Cardiac muscle cell (in vitro differentiated cells and primary cell): Measurements from ENCODE around the gene MBTD1. TPM values are rescaled to one million over a fixed set of nuclear protein-coding genes. Genes with fewer than 3 reads are reported as not detected.

Source experiments
- DNase-seq, 2 donors: peaks; one replicate each; pipeline versions ENCODE4 v3.0.0 to v3.0.0-alpha.2; 2010 to 2017; ENCODE audit warnings: low read depth in 1 of 2, low spot score in 1 of 2
- H3K27ac ChIP-seq: fragments of 200-600 bp; sonication (generic); 2 replicates; pipeline ENCODE4 v1.5.1; 2016
- H3K27me3 ChIP-seq: fragments of 200-600 bp; sonication (generic); 2 replicates; pipeline ENCODE4 v1.6.0; 2016; ENCODE audit warnings: control low read depth
- H3K36me3 ChIP-seq: fragments of 200-600 bp; sonication (generic); 2 replicates; pipeline ENCODE4 v1.5.1; 2016; ENCODE audit warnings: control low read depth
- H3K4me1 ChIP-seq: fragments of 200-600 bp; sonication (generic); 2 replicates; pipeline ENCODE4 v1.8.1; 2017; ENCODE audit warnings: low read depth, mild to moderate bottlenecking, mixed run types
- H3K4me3 ChIP-seq: fragments of 200-600 bp; sonication (generic); 2 replicates; pipeline ENCODE4 v1.5.1; 2016; ENCODE audit warnings: mild to moderate bottlenecking
- H3K9me3 ChIP-seq: fragments of 200-600 bp; sonication (generic); 2 replicates; pipeline ENCODE4 v1.5.1; 2017; ENCODE audit warnings: low read depth, mild to moderate bottlenecking, control low read depth
- polyA plus RNA-seq: library from polyadenylated mRNA; unstranded; fragments of >200 nt; fragmentation: Nextera tagmentation; extraction: Ambion mirVana; gene quantifications from 2 replicates; pipeline ENCODE4 v1.2.1, GENCODE V29; 2016
- total RNA-seq: library from RNA; depleted of rRNA; stranded (reverse); fragments of >200 nt; gene quantifications from 2 replicates; pipeline ENCODE4 v1.2.3, GENCODE V29; 2016
- TF ChIP-seq, protein P1 (sequence below): IDR thresholded peaks from 2 replicates; pipeline ENCODE4 v1.5.1; 2012; ENCODE audit warnings: low read depth, mild to moderate bottlenecking, low read length

MBTD1 gene
- total and polyA plus RNA-seq, 2 experiments from 2014 or later: 5.9 to 25.7 TPM

DNA sequence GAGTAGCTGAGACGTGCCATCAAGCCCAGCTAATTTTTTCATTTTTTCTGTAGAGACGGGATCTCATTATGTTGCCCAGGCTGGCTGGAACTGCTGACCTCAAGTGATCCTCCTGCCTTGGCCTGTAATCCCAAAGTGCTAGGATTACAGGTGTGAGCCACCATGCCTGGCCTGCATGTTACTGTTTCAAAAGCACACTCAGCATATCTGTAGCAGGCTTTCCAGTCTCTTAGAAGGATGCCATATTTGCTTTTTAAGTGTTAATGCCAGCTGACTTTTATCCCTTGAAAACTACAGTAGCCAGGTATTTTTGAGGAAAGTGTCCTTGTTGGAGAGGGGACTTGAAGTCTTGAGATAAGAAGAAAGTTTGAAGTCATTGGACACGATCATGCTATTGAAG is 123.9 kb downstream of the MBTD1 start:
- no peak overlapping the region for H3K27ac ChIP-seq
- H3K36me3 ChIP-seq: no peaks in the 10 kb centered on the region
- no peaks in the 10 kb centered on the region for H3K9me3 ChIP-seq

DNA sequence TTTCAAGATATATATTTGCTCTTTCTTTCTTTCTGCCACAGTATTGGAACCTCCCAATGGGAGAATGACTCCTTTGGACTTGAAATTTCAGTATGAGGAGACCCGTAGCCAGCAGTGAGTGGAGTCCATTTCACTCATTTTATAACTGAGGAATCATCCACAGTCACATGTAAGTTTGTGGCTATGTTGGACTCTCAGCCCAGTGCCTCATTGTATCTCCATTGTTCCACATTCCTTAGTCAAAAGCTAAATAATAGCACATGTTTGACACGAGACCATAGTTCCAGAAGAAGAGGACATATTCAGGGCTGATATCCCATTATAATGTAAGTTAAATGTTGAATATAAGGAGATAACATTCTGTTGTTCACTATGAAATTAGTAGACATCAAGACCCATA is 126.5 kb downstream of the MBTD1 start:
- no peaks in the 10 kb centered on the region for H3K27me3 ChIP-seq
- H3K27ac ChIP-seq: no peak overlapping the region
- H3K4me3 ChIP-seq: no peak overlapping the region
- no peaks in the 10 kb centered on the region for H3K4me1 ChIP-seq
- TF ChIP-seq, protein P1, sequence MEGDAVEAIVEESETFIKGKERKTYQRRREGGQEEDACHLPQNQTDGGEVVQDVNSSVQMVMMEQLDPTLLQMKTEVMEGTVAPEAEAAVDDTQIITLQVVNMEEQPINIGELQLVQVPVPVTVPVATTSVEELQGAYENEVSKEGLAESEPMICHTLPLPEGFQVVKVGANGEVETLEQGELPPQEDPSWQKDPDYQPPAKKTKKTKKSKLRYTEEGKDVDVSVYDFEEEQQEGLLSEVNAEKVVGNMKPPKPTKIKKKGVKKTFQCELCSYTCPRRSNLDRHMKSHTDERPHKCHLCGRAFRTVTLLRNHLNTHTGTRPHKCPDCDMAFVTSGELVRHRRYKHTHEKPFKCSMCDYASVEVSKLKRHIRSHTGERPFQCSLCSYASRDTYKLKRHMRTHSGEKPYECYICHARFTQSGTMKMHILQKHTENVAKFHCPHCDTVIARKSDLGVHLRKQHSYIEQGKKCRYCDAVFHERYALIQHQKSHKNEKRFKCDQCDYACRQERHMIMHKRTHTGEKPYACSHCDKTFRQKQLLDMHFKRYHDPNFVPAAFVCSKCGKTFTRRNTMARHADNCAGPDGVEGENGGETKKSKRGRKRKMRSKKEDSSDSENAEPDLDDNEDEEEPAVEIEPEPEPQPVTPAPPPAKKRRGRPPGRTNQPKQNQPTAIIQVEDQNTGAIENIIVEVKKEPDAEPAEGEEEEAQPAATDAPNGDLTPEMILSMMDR: no peak
- H3K36me3 ChIP-seq: no peaks in the 10 kb centered on the region
- DNase-seq: no peak
- H3K9me3 ChIP-seq: no peaks in the 10 kb centered on the region

More for the DNA sequence above, 123.9 kb downstream of the MBTD1 start:
- DNase-seq: no peak
- no peak overlapping the region for H3K4me3 ChIP-seq
- no peaks in the 10 kb centered on the region for H3K27me3 ChIP-seq
- peaks cover 3% of the 10 kb centered on the region for H3K4me1 ChIP-seq
- TF ChIP-seq, protein P1: no peak

DNA sequence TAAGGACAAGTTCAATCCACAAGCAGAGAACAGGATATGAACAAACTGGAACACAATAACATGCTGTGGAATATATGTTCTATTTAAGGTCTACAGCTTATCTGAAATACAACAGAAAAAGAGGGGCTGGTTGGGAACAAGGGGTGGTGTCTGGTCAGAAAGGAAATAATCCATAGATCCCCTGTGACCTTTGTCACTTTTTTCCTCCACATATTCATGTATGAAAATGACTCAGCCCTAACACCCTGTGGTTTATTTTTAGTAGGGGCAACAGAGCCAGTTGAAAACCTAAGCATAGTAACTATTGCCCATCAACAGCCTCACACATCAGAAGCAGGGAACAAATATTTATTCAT is 126.9 kb downstream of the MBTD1 start:
- Histone ChIP-seq H3K27me3 (no peaks in the 10 kb centered on the region), H3K4me3 (no peak overlapping the region), H3K9me3 (no peaks in the 10 kb centered on the region), H3K27ac (no peak overlapping the region), H3K36me3 (no peaks in the 10 kb centered on the region), H3K4me1 (no peaks in the 10 kb centered on the region)
- TF ChIP-seq, protein P1: no peak
- DNase-seq: peak in 1 of 2 donors; percentile 13

DNA sequence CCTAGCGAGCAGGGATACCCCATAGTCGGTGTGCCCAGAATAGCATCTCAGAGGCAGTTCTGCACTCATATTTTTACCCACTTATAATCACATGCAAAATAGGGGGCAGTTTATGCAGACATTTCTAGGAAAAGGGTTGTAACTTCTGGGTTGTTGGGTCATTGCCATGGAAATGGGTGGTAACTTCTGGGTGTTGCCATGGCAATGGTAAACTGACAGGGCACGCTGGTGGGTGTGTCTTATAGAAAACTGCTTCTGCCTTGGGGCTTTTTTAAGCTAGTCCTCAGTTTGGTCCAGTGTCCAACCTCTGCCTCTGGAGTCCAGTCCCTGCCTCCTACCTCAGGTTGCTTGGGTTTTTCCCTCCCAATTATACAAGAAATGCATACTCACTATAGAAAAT is 131.8 kb downstream of the MBTD1 start:
- Histone ChIP-seq H3K36me3 (no peaks in the 10 kb centered on the region), H3K9me3 (no peaks in the 10 kb centered on the region)
- peak in 1 of 2 donors; percentile 22 for DNase-seq

More for the DNA sequence above, 131.8 kb downstream of the MBTD1 start:
- no peaks in the 10 kb centered on the region for H3K27me3 ChIP-seq
- H3K4me3 ChIP-seq: no peak overlapping the region
- no peak overlapping the region for H3K27ac ChIP-seq
- TF ChIP-seq, protein P1: no peak
- H3K4me1 ChIP-seq: no peaks in the 10 kb centered on the region

Other genes with a start within 250 kb of the MBTD1 start
- gene SPAG9, start 139.2 kb downstream of the MBTD1 start, total RNA-seq: 24.5 and 66.2 TPM in 2 replicates
- 12.1 and 28.6 TPM in 2 replicates for gene SPAG9, start 139.2 kb downstream of the MBTD1 start, polyA plus RNA-seq
- gene NME1, start 106.5 kb downstream of the MBTD1 start, total RNA-seq: 58.9 and 104 TPM in 2 replicates
- gene NME1, start 106.5 kb downstream of the MBTD1 start, polyA plus RNA-seq: 115 and 194 TPM in 2 replicates
- gene NME2, start 93.6 kb downstream of the MBTD1 start, total RNA-seq: 393 and 614 TPM in 2 replicates
- gene NME2, start 93.6 kb downstream of the MBTD1 start, polyA plus RNA-seq: 363 and 585 TPM in 2 replicates
- gene UTP18, start 497 bp upstream of the MBTD1 start, total RNA-seq: 18.1 and 19.2 TPM in 2 replicates
- 22.2 and 24.9 TPM in 2 replicates for gene UTP18, start 497 bp upstream of the MBTD1 start, polyA plus RNA-seq